Tibial nerve (tissue), 4 donors: ENCODE measurements around the gene FN3KRP. TPM values are rescaled to one million over a fixed set of nuclear protein-coding genes. Genes with fewer than 3 reads are reported as not detected.

Experiments
- DNase-seq, 2 donors: peaks; one replicate each; pipeline ENCODE4 v3.0.0-alpha.2; 2019; ENCODE audit warnings: low spot score in 2 of 2
- H3K27ac ChIP-seq, 4 donors: fragments of 200-600 bp; sonication (generic) in 3 of 4; one replicate each; pipeline ENCODE4 v1.5.1; 2017 to 2019; ENCODE audit warnings: mild to moderate bottlenecking in 1 of 4
- H3K27me3 ChIP-seq, 2 donors: fragments of 200-600 bp; sonication (generic) in 1 of 2; one replicate each; pipeline versions ENCODE4 v1.5.1 to v1.6.0; 2017 to 2019
- H3K36me3 ChIP-seq, 3 donors: fragments of 200-600 bp; sonication (generic); one replicate each; pipeline ENCODE4 v1.5.1; 2018 to 2019
- H3K4me1 ChIP-seq, 4 donors: fragments of 200-600 bp; sonication (generic) in 3 of 4; one replicate each; pipeline ENCODE4 v1.5.1; 2017 to 2019
- H3K4me3 ChIP-seq, 4 donors: fragments of 200-600 bp; sonication (generic) in 3 of 4; one replicate each; pipeline ENCODE4 v1.5.1; 2017 to 2019; ENCODE audit warnings: mild to moderate bottlenecking in 1 of 4, moderate library complexity in 1 of 4
- H3K9me3 ChIP-seq, 4 donors: fragments of 200-600 bp; sonication (generic) in 3 of 4; one replicate each; pipeline ENCODE4 v1.5.1; 2017 to 2019
- CTCF ChIP-seq, 5 experiments: fragments of 200-600 bp in 3 of 5; fragments of 450-650 bp in 2 of 5; sonication (generic) in 3 of 5; IDR thresholded peaks; one replicate each; pipeline ENCODE4 v1.5.1; 2016 to 2019; ENCODE audit warnings: antibody characterized with exemption in 5 of 5, mild to moderate bottlenecking in 3 of 5, moderate library complexity in 2 of 5
- EP300 ChIP-seq, 2 donors: sonication (generic); formaldehyde crosslinking; IDR thresholded peaks; one replicate each; pipeline ENCODE4 v1.6.1; 2017; ENCODE audit warnings: antibody characterized with exemption in 2 of 2, mild to moderate bottlenecking in 1 of 2
- POLR2A ChIP-seq, 2 donors: fragments of 450-650 bp; IDR thresholded peaks; one replicate each; pipeline ENCODE4 v1.6.1; 2017; ENCODE audit warnings: antibody characterized with exemption in 2 of 2, mild to moderate bottlenecking in 2 of 2, moderate library complexity in 2 of 2
- WGBS, 2 donors: methylation state at CpG; one replicate each; pipeline ENCODE4 v1.1.5; 2018; 5-methylcytosine and 5-hydroxymethylcytosine counted together
- total RNA-seq, 4 donors: library from RNA; depleted of rRNA; stranded (reverse); fragments of >200 nt; gene quantifications; one replicate each; pipeline ENCODE4 v1.1.0, GENCODE V29; 2016

Gene FN3KRP
- total RNA-seq, 4 donors from 2014 or later: 17.4 to 22.5 (median 21.0) TPM

GRCh38 chr17:82754297-82755208, 38.0 kb downstream of the FN3KRP start:
- Histone ChIP-seq H3K27ac (peak overlapping the region in 1 of 4 donors; percentile 37), H3K4me1 (peaks cover 0 to 33% (median 10%) of the 10 kb centered on the region in 4 donors), H3K27me3 (no peaks in the 10 kb centered on the region), H3K36me3 (peaks cover 0 to 1% (median 0%) of the 10 kb centered on the region in 3 donors), H3K4me3 (no peak overlapping the region), H3K9me3 (no peaks in the 10 kb centered on the region)
- no peak for DNase-seq
- 73 to 77% methylated on average over 19 of the region's 19 CpGs for WGBS, 2 donors
- no peak for TF ChIP-seq POLR2A (IDR thresholded peaks at IDR 0.05)
- no peak for TF ChIP-seq EP300 (IDR thresholded peaks at IDR 0.05)
- TF ChIP-seq CTCF (IDR thresholded peaks at IDR 0.05): no peak

DNA sequence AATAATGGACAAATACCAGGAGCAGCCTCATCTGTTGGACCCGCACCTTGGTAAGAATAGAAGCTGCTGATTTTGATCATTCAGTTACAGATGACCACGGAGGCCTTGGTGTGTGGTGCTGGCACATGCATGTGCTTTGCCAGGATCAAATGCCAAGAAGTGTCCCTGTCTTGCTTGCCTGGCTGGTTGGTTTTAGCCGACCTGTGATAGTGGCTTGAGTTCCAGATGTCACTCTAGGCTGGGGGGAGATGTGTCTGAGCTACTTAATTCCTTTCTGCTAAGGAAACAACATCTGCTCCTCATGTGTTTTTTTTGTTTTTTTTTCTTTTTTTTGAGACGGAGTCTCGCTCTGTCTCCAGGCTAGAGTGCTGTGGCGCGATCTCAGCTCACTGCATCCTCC, 39.7 kb downstream of the FN3KRP start:
- Histone ChIP-seq H3K4me1 (peaks cover 0 to 31% (median 10%) of the 10 kb centered on the region in 4 donors), H3K27me3 (no peaks in the 10 kb centered on the region), H3K9me3 (no peaks in the 10 kb centered on the region), H3K27ac (no peak overlapping the region), H3K4me3 (no peak overlapping the region), H3K36me3 (peaks cover 0 to 4% (median 0%) of the 10 kb centered on the region in 3 donors)
- no peak for DNase-seq
- whole genome bisulfite sequencing, 2 donors: 88 to 95% methylated on average over 7 of the region's 7 CpGs
- TF ChIP-seq EP300 (IDR thresholded peaks at IDR 0.05) (no peak), POLR2A (IDR thresholded peaks at IDR 0.05) (no peak), CTCF (IDR thresholded peaks at IDR 0.05) (no peak)

DNA sequence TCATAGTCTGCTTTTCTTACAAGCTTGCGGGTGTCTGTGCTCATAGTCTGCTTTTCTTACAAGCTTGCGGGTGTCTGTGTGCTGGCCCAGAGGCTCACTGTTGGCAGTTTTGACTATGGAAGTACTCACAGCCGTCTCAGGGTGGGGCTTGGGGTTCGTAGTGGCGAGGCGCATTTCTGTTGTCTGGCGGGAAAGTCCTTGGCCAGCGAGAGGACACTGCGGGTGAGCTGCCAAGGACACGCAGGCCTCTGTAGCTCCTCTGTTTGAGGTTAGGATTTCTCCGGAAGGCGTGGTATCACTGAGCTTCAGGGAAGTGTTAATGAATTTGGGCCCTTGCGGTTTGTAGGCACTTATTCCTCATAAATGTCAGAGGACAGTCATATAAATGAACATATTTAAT, 48.9 kb downstream of the FN3KRP start:
- TF ChIP-seq POLR2A (IDR thresholded peaks at IDR 0.05): no peak
- Histone ChIP-seq H3K36me3 (peaks cover 0 to 80% (median 13%) of the 10 kb centered on the region in 3 donors), H3K4me3 (no peak overlapping the region), H3K27ac (no peak overlapping the region), H3K9me3 (no peaks in the 10 kb centered on the region), H3K4me1 (no peaks in the 10 kb centered on the region), H3K27me3 (no peaks in the 10 kb centered on the region)
- WGBS, 2 donors: 61 to 74% methylated on average over 13 of the region's 13 CpGs
- no peak for DNase-seq

DNA sequence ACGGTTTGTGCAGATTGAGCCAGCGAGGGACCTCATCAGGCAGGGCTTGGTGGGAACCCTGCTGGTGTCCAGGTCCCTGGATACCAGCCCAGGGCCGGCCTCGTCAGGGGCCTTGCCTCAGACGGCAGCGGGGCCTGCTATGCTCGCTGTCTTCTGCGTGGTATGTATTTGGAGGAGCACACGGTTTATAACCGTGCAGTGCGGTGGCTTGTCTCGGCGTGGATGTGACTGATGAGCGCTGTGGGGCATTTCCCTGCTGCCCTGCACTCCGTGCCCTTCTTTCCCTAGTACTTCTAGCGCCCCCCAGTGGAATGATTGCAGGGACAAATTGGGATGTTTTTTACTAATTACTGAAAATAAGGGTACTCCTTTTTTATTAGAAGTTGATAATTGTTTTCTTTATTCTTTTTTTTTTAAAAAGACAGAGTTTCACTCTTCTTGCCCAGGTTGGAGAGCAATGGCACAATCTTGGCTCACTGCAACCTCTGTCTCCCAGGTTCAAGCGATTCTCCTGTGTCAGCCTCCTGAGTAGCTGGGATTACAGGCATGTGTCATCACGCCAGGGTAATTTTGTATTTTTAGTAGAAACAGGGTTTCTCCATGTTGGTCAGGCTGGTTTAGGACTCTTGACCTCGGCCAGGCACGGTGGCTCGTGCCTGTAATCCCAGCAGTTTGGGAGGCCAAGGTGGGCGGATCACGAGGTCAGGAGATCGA, 50.7 kb downstream of the FN3KRP start:
- no peaks in the 10 kb centered on the region for H3K27me3 ChIP-seq
- TF ChIP-seq EP300 (IDR thresholded peaks at IDR 0.05) (no peak), POLR2A (IDR thresholded peaks at IDR 0.05) (no peak), CTCF (IDR thresholded peaks at IDR 0.05) (peak in 4 of 5 experiments; percentile 42 to 50 (median 46))
- H3K4me1 ChIP-seq: no peaks in the 10 kb centered on the region
- no peak overlapping the region for H3K4me3 ChIP-seq
- H3K9me3 ChIP-seq: no peaks in the 10 kb centered on the region
- WGBS, 2 donors: 65 to 72% methylated on average over 24 of the region's 24 CpGs
- peaks cover 0 to 80% (median 13%) of the 10 kb centered on the region in 3 donors for H3K36me3 ChIP-seq
- peak in 1 of 2 donors; percentile 58 for DNase-seq
- peak overlapping the region in 1 of 4 donors; percentile 8 for H3K27ac ChIP-seq

DNA sequence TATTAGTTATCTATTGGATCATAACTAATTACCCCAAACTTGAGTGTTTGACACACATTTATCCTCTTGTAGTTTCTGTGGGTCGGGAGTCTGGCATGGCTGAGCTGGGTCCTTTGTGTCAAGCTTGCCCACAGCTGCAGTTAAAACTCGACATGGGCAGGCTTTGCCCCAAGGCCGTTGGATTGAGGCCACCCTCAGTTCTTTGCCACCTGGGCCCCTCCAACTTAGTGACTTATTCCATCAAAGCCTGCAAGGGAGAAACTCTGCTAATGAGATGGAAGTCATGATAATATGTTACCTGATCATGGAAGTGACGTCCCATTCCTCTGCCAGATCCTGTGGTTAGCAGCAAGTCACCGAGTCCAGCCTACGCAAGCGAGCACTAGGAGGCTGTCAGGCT, 52.5 kb downstream of the FN3KRP start:
- no peak for TF ChIP-seq EP300 (IDR thresholded peaks at IDR 0.05)
- no peak for TF ChIP-seq CTCF (IDR thresholded peaks at IDR 0.05)
- no peak for TF ChIP-seq POLR2A (IDR thresholded peaks at IDR 0.05)
- H3K27ac ChIP-seq: no peak overlapping the region
- H3K27me3 ChIP-seq: no peaks in the 10 kb centered on the region
- peaks cover 0 to 80% (median 13%) of the 10 kb centered on the region in 3 donors for H3K36me3 ChIP-seq
- no peaks in the 10 kb centered on the region for H3K4me1 ChIP-seq
- DNase-seq: no peak
- no peaks in the 10 kb centered on the region for H3K9me3 ChIP-seq
- WGBS, 2 donors: 96% methylated on average over 7 of the region's 7 CpGs
- no peak overlapping the region for H3K4me3 ChIP-seq
